Liver (tissue), 9 donors: ENCODE data around the gene VSIG10. TPM values are rescaled to one million over a fixed set of nuclear protein-coding genes. Genes with fewer than 3 reads are reported as not detected.
A peak's percentile ranks its signal among the peaks of the same experiment; 100 is the strongest.

ENCODE experiments used
- DNase-seq: peaks from one replicate; pipeline ENCODE4 v3.0.0-alpha.2; 2017; ENCODE audit warnings: low spot score
- H3K27ac ChIP-seq, 2 donors: one replicate each; pipeline ENCODE4 v1.7.0; 2013; ENCODE audit warnings: inconsistent platforms in 2 of 2, low read length in 2 of 2, control low read depth in 1 of 2, low read depth in 1 of 2, mild to moderate bottlenecking in 1 of 2
- H3K27me3 ChIP-seq, 4 donors: one replicate each; pipeline versions ENCODE4 v1.6.1 to v1.7.0; 2013; ENCODE audit warnings: low read length in 3 of 4, inconsistent platforms in 1 of 4, mild to moderate bottlenecking in 1 of 4, moderate library complexity in 1 of 4; ENCODE audit not compliant: control insufficient read depth in 4 of 4, insufficient read depth in 4 of 4
- H3K36me3 ChIP-seq, 4 donors: one replicate each; pipeline versions ENCODE4 v1.6.1 to v1.7.0; 2013; ENCODE audit warnings: low read length in 3 of 4, mild to moderate bottlenecking in 3 of 4, low read depth in 1 of 4, moderate library complexity in 1 of 4; ENCODE audit not compliant: control insufficient read depth in 4 of 4, insufficient read depth in 3 of 4
- H3K4me1 ChIP-seq, 4 donors: one replicate each; pipeline versions ENCODE4 v1.6.1 to v1.7.0; 2013; ENCODE audit warnings: low read length in 3 of 4, mild to moderate bottlenecking in 3 of 4, moderate library complexity in 1 of 4; ENCODE audit not compliant: control insufficient read depth in 4 of 4, insufficient read depth in 4 of 4
- H3K4me3 ChIP-seq, 3 donors: one replicate each; pipeline versions ENCODE4 v1.6.1 to v1.7.0; 2013; ENCODE audit warnings: low read length in 3 of 3, control low read depth in 1 of 3, low read depth in 1 of 3, mild to moderate bottlenecking in 1 of 3
- H3K9ac ChIP-seq, 2 donors: one replicate each; pipeline ENCODE4 v1.7.0; 2013; ENCODE audit warnings: low read length in 2 of 2, mild to moderate bottlenecking in 2 of 2, moderate library complexity in 2 of 2, control low read depth in 1 of 2, low read depth in 1 of 2
- H3K9me3 ChIP-seq, 4 donors: one replicate each; pipeline versions ENCODE4 v1.6.1 to v1.7.0; 2013; ENCODE audit warnings: low read length in 3 of 4; ENCODE audit not compliant: control insufficient read depth in 4 of 4
- ATF3 ChIP-seq: IDR thresholded peaks from 2 replicates; pipeline ENCODE4 v1.6.1; 2016; ENCODE audit warnings: antibody characterized with exemption
- EGR1 ChIP-seq, 2 donors: IDR thresholded peaks; 2 replicates each; pipeline ENCODE4 v1.6.1; 2016 to 2018; ENCODE audit warnings: antibody characterized with exemption in 2 of 2, low read depth in 2 of 2
- FOXA1 ChIP-seq: IDR thresholded peaks from 2 replicates; pipeline ENCODE4 v1.6.1; 2016; ENCODE audit warnings: antibody characterized with exemption
- FOXA2 ChIP-seq: IDR thresholded peaks from 2 replicates; pipeline ENCODE4 v1.6.1; 2016; ENCODE audit warnings: antibody characterized with exemption
- HNF4A ChIP-seq, 2 donors: conservative IDR thresholded peaks; 2 replicates each; pipeline ENCODE4 v1.6.1; 2016; ENCODE audit warnings: antibody characterized with exemption in 2 of 2, mild to moderate bottlenecking in 2 of 2
- RAD21 ChIP-seq, 2 donors: IDR thresholded peaks; 2 replicates each; pipeline ENCODE4 v1.6.1; 2016; ENCODE audit warnings: antibody characterized with exemption in 2 of 2, mild to moderate bottlenecking in 2 of 2
- RXRA ChIP-seq, 2 donors: IDR thresholded peaks; 2 replicates each; pipeline ENCODE4 v1.6.1; 2017 to 2018; ENCODE audit warnings: antibody characterized with exemption in 2 of 2, mild to moderate bottlenecking in 1 of 2
- SP1 ChIP-seq: IDR thresholded peaks from 2 replicates; pipeline ENCODE4 v1.6.1; 2018; ENCODE audit warnings: antibody characterized with exemption, mild to moderate bottlenecking
- YY1 ChIP-seq: IDR thresholded peaks from 2 replicates; pipeline ENCODE4 v1.6.1; 2016; ENCODE audit warnings: antibody characterized with exemption, mild to moderate bottlenecking
- ZBTB33 ChIP-seq: IDR thresholded peaks from 2 replicates; pipeline ENCODE4 v1.6.1; 2016; ENCODE audit warnings: antibody characterized with exemption
- WGBS: extraction: QIAGEN DNeasy Blood & Tissue Kit; methylation state at CpG from one replicate; pipeline ENCODE4 v1.1.7; 2013; 5-methylcytosine and 5-hydroxymethylcytosine counted together
- polyA plus RNA-seq, 2 donors: library from polyadenylated mRNA; stranded (reverse) in 1 of 2; unstranded in 1 of 2; fragments of 200-250 nt in 1 of 2; fragments of >200 nt in 1 of 2; fragmentation: Nextera tagmentation in 1 of 2; extraction: Ambion mirVana in 1 of 2; gene quantifications; one replicate each; pipeline versions ENCODE4 v1.2.1 to v1.2.3, GENCODE V29; 2013 to 2015
- total RNA-seq, 2 donors: library from RNA; depleted of rRNA; stranded (reverse); fragments of >200 nt; gene quantifications; one replicate each; pipeline ENCODE4 v1.2.3, GENCODE V29; 2014
- donor health status: healthy.
- donor health status: healthy.
- donor health status: healthy.
- donor health status: healthy.
- donor health status: healthy.

The VSIG10 gene
- total and polyA plus RNA-seq, 4 donors, result 9.8 to 16.4 (median 11.7) TPM

GRCh38 chr12:118063576-118064391 is 40.0 kb downstream of the VSIG10 start:
- Histone ChIP-seq H3K9me3 (no peaks in the 10 kb centered on the region), H3K4me3 (no peak overlapping the region), H3K27ac (peak overlapping the region in 1 of 2 donors; percentile 8), H3K9ac (no peak overlapping the region), H3K27me3 (no peaks in the 10 kb centered on the region), H3K4me1 (peaks cover 7 to 38% (median 23%) of the 10 kb centered on the region in 4 donors), H3K36me3 (no peaks in the 10 kb centered on the region)
- TF ChIP-seq HNF4A (conservative IDR thresholded peaks at IDR 0.05) (peak; percentile 20 to 27), EGR1 (IDR thresholded peaks at IDR 0.05; ENCODE audit: low read depth in 2 of 2) (no peak), ATF3 (no peak)
- WGBS, result 43% methylated on average over 4 of the region's 4 CpGs
- DNase-seq, result no peak

GRCh38 chr12:118061873-118062843 is 41.7 kb downstream of the VSIG10 start:
- peak; percentile 46 for DNase-seq
- 5% methylated on average over 44 of the region's 44 CpGs for WGBS
- peak overlapping the region; percentile 93 to 98 for H3K9ac ChIP-seq
- peak overlapping the region; percentile 88 to 96 for H3K27ac ChIP-seq
- no peaks in the 10 kb centered on the region for H3K27me3 ChIP-seq
- H3K36me3 ChIP-seq, result no peaks in the 10 kb centered on the region
- H3K9me3 ChIP-seq, result no peaks in the 10 kb centered on the region
- TF ChIP-seq RAD21 (IDR thresholded peaks at IDR 0.05) (peak in 1 of 2 donors; percentile 7), ZBTB33 (no peak), FOXA2 (no peak), HNF4A (conservative IDR thresholded peaks at IDR 0.05) (no peak), YY1 (peak; percentile 72), RXRA (IDR thresholded peaks at IDR 0.05) (peak; percentile 14 to 19)
- peaks cover 8 to 45% (median 24%) of the 10 kb centered on the region in 4 donors for H3K4me1 ChIP-seq
- peak overlapping the region; percentile 72 to 95 (median 93) for H3K4me3 ChIP-seq

GRCh38 chr12:118061011-118061872 is 42.6 kb downstream of the VSIG10 start, which contains the start of gene WSB2:
Gene WSB2 (minus strand): TSS chr12:118061179. CDS start chr12:118061048, 131 bp downstream.
- Histone ChIP-seq H3K36me3 (no peaks in the 10 kb centered on the region), H3K4me3 (peak within 1 kb of the TSS; percentile 86 to 97 (median 95)), H3K4me1 (peaks cover 13 to 53% (median 30%) of the 10 kb centered on the region in 4 donors), H3K9me3 (no peaks in the 10 kb centered on the region), H3K27me3 (no peaks in the 10 kb centered on the region), H3K9ac (peak within 1 kb of the TSS; percentile 93 to 98), H3K27ac (peak within 1 kb of the TSS; percentile 97 to 99)
- WGBS, result 1% methylated on average over 76 of the region's 76 CpGs
- TF ChIP-seq SP1 (no peak), FOXA1 (no peak), FOXA2 (no peak), ZBTB33 (no peak)
- peak; percentile 70 for DNase-seq
